HS-5 (cell line): ENCODE results near the gene PROSER2.

ENCODE experiments used
- DNase-seq: peaks from one replicate; pipeline ENCODE4 v3.0.0-alpha.2; 2012; ENCODE audit warnings: low read depth

The PROSER2 gene, protein sequence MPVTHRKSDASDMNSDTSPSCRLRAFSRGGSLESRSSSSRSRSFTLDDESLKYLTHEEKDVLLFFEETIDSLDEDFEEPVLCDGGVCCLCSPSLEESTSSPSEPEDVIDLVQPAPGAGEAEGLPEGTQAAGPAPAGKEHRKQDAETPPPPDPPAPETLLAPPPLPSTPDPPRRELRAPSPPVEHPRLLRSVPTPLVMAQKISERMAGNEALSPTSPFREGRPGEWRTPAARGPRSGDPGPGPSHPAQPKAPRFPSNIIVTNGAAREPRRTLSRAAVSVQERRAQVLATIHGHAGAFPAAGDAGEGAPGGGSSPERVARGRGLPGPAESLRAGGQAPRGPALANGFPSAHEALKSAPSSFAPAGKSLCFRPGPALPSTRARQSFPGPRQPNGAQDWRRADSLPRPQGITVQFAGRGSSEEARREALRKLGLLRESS

DNA sequence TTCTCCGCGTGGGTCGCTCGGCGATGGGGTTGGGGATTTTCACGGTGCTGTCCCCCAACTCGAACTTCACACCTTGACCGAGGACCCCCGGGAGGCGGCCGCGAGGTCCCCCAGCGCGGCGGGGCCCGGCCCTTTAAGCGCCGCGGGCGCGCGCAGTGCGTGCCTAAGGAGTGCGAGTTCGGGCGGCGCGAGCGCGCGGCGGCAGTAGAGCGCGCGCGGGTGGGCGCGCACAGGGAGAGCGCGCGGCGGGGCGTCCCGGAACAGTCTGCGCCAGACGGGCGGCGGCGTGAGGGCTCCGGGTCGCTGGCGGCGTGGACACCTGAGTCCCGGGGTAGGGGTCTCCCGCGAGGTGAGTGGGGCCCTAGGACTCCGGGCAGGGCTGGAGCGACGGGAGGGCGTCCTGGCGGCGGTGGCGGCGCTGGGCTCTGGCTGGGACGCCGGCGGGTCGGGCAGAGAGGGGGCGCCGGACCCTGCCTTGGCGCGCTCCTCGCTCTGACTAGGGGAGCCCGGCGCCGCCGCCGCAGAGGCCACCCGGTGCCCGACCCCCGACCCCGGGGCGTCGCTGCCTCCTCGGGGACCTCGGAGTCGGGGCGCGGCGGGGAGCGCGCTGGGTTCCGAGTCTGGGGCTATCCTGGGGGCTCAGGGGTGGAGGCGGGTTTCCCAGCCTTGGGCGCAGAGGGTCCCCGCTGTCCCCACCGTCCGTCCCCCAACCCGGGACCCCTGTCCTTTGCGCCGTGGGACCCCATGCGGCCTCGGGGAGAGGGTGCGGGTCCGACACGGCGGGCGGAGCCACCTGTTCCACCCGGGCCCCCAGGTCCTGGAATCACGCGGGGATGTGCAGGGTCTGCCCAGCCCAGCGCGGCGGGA is at the start of gene PROSER2:
Gene PROSER2, plus strand, starts transcription at position 235 of the 867 bp plus-strand sequence. CDS start 28,722 bp downstream, outside the sequence.
- no peak for DNase-seq

- DNase-seq, result no peak
These were observed 49.3 kb upstream of the PROSER2 start for GRCh38 chr10:11773761-11774441.

DNA sequence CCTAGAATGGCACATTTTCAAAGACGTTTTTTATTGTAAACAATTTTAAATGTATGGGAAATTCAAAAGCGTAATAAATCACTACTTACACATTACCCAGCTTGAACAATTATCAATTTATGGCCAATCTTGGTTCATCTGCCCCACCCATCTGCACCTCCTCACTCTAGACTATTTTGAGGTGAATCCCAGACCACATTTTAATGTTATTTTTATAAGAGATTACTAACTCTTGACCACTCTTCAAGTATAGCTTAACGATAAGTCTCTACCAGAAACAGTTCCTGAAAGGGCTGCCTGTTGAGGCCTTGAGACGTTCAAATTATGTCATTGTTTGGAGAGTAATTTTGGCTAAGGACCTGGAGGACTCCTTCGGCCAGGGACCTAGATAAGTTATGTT is 47.7 kb upstream of the PROSER2 start:
- DNase-seq, result no peak

- no peak for DNase-seq
These were observed 47.1 kb upstream of the PROSER2 start for GRCh38 chr10:11776080-11776479.

- no peak for DNase-seq
These were observed 42.0 kb upstream of the PROSER2 start for GRCh38 chr10:11781114-11781513.

- no peak for DNase-seq
These were observed 40.2 kb upstream of the PROSER2 start for GRCh38 chr10:11782793-11783557.

- DNase-seq, result no peak
These were observed 39.6 kb upstream of the PROSER2 start for GRCh38 chr10:11783558-11783865.

- DNase-seq, result no peak
These were observed 35.8 kb upstream of the PROSER2 start for GRCh38 chr10:11787374-11787773.

DNA sequence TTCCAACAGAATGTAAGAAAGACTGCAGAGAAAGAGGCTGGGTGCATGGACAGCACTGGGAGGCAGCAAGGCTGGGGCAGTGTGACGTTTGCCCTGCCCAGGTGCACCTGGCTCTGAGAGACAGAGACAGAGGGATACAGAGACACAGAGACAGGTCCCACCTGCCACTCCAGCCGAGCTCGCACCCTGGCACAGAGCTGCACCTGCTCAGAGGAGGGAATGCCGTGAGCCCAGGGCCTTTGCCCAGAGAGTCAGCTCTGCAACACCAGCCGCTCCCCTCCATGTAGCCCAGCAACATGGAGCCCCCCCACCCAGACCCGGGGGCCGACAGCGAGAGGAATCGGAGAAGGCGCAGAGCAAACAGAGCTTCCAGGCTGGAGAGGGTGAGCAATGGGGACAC is 35.3 kb upstream of the PROSER2 start:
- no peak for DNase-seq

- DNase-seq, result no peak
These were observed 33.9 kb upstream of the PROSER2 start for GRCh38 chr10:11789306-11789705.

DNA sequence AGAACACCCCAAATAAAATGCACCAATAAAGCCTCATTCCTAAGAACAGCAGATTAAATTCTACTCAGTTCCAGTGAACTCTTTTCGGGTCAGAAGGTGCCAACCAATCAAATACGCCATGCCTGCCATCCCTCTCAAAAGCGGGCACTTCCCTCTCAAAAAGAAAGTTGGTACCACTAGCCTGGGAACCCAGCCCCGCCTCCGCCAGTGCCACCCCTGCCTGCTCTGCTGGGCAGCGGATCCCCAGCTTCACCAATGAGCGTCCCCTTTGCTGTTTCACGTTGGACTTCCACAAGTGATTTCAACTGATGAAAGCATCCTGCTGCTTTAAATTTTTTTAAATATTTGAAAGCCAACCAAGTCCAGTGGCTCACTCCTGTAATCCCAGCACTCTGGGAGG is 33.2 kb upstream of the PROSER2 start:
- DNase-seq, result no peak

DNA sequence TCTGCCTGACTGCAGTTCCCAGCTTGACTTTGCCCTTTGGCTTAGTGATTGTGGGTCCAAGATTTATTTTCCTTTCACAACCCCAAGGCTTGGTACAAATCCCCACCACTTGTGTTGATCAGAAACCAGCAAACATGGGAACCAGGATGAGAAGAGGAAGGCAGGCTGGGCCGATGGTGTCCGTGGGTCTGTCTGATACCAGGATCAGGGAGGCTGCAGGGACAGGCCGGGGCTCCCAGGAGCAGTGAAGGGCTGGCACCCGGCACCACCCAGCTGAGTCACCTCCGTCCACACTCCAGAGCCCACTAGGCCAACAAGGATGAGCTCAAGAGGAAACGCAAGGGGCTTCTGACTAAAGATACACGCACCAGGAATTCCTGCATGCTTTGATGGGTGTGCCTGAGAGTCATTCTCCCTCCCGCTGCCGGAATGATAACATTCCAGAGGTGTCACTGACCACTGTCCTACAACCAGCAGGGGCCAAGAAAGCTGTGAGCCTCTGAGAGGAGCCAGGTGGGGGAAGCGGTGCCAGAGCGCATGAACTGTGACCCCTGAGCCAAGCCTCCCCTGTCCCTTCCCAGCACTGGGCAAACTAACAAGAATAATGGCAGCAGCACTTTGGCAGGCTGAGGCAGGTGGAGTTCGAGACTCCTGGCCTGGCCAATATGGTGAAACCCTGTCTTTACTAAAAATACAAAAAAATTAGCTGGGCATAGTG is 29.2 kb upstream of the PROSER2 start:
- DNase-seq, result peak; percentile 69

- no peak for DNase-seq
These were observed 28.6 kb upstream of the PROSER2 start for GRCh38 chr10:11794566-11794965.

DNA sequence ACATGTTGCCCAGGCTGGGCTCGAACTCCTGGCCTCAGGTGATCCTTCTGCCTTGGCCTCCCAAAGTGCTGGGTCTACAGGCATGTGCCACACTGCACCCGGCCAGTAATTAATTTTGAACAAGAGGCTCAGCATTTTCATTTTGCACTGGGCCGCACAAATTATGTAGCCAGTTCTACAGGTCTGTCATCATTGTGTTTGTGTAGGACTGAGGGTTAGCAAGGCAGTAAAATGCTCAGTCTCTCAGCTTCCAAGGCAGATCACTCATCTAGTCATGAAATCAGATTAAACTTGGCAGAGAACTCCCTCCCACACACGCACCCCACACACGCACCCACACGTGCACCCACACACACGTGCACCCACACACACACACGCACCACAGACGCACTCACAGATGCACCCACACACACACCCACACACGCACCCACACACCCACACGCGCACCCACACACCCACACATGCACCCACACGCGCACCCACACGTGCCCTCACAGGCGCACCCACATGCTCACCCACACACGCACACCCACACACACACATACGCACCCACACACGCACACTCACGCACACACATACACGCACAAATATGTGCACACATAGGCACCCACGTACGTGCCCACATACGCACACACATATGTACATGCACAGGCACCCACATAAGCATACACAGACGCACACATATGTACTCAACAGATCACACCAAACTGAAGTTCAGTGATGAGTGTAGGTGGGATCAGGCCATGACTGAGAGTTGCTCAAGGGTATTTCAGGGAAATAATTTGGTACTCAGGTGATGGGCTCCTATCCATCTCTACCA is 27.8 kb upstream of the PROSER2 start:
- no peak for DNase-seq

DNA sequence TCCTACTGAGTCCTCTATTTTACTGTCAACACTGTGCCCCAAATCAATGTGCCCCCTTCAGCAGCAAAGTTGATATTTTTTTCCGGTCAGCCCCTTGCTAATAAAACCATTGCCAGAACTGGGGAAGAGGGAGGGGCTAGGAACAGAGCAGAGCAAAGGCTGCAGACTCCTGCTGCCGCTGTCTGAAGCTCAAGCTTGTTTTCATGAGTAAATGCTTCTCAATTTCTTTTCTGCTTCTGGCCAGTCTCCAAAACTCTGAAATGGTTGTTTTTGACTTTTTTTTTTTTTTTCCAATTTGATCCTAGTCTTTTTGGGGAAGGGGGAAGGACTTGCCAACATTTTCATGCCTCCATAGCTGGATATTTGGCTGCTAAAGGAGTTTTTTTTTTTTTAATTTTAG is 26.7 kb upstream of the PROSER2 start:
- DNase-seq, result no peak

DNA sequence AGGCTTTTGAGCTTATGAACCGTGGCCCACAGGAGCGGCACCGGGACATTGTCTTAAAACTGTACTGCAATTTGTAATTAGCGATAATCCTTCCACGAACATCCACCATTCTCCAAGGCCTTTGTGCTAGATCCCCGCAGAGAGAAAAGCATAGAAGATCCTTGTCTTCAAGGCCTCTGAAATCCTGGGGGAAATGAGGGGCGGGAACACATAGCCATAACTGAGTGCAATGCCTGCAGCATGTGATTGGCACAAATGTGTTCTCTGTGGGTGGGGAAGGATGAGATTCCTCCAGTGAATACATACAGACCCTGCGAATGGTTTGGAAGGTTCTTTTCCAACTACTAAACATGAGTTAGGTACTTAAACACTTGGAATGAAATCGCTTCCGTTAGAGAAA is 25.9 kb upstream of the PROSER2 start:
- no peak for DNase-seq

DNA sequence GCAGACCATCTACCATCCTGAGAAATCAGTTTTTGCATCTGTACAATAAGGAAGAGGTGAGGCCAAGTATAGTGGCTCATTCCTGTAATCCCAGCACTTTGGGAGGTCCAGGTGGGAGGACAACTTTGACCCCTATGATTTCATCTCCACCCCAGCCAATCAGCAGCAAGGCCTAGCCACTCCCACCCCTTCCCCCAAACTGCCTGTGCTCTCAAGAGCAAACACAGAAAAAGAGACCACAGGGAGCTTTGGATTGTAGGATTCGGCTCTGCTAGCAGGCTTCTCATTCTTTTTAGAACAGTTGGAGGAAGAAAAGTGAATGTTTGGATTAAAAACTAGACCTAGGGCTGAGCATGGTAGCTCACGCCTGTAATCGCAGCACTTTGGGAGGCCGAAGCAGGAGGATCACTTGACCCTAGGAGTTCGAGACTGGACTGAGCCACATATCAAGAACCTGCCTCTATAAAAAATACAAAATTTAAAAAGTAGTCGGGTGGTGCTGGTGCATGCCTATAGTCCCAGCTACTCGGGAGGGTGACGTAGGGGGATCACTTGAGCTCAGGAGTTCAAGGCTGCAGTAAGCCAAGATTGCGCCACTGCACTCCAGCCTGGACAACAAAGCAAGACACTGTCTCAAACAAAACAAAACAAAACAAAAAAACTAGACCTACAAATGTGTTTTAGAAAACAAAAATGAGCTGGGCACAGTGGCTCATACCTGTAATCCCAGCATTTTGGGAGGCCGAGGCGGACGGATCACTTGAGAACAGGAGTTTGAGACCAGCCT is 25.1 kb upstream of the PROSER2 start:
- no peak for DNase-seq

GRCh38 chr10:11798845-11799735 is 24.1 kb upstream of the PROSER2 start:
- no peak for DNase-seq

DNA sequence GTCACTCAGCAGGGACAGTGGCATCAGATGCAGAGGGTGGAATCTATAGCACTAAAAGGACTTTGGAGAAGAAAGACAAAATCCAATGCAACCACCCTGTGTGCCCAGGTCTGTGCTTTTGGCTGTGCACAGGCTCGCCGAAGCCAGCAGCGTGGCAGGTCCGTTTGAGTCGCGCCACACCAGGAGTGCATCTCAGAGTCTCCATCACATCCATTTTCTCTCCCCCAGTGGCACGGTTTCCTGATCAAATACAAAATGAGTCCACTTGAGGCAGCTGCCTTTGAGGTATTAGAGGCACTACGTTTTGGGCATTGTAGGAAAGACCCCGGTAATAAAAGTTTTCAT is 23.4 kb upstream of the PROSER2 start:
- no peak for DNase-seq
